Adrenal gland (tissue), 19 donors: ENCODE data around the gene HYKK. TPM values are rescaled to one million over a fixed set of nuclear protein-coding genes. Genes with fewer than 3 reads are reported as not detected.

Experiments
- DNase-seq, 7 donors: peaks; one replicate each; pipeline ENCODE4 v3.0.0-alpha.2; 2019 to 2020
- H3K27ac ChIP-seq, 5 donors: fragments of 200-600 bp; sonication (generic) in 4 of 5; 1 replicate in 3 of 5; 2 replicates in 2 of 5; pipeline versions ENCODE4 v1.5.1 to v1.8.0; 2016 to 2020; ENCODE audit warnings: mild to moderate bottlenecking in 1 of 5
- H3K27me3 ChIP-seq: fragments of 200-600 bp; 2 replicates; pipeline ENCODE4 v1.8.0; 2021
- H3K36me3 ChIP-seq, 2 donors: fragments of 200-600 bp; replicated peaks in 1 of 2; 1 replicate in 1 of 2; 2 replicates in 1 of 2; pipeline versions ENCODE4 v1.5.1 to v1.8.0; 2018 to 2022
- H3K4me1 ChIP-seq, 2 donors: fragments of 200-600 bp; replicated peaks in 1 of 2; 1 replicate in 1 of 2; 2 replicates in 1 of 2; pipeline versions ENCODE4 v1.5.1 to v1.8.0; 2018 to 2021
- H3K4me3 ChIP-seq, 4 donors: fragments of 200-600 bp; sonication (generic) in 3 of 4; one replicate each; pipeline ENCODE4 v1.5.1; 2016 to 2018
- H3K9me3 ChIP-seq, 3 donors: fragments of 200-600 bp; sonication (generic) in 1 of 3; replicated peaks in 1 of 3; 1 replicate in 2 of 3; 2 replicates in 1 of 3; pipeline versions ENCODE4 v1.5.1 to v1.8.0; 2016 to 2021
- CTCF ChIP-seq, 6 experiments: fragments of 450-650 bp in 4 of 6; fragments of 200-600 bp in 2 of 6; sonication (generic) in 1 of 6; IDR thresholded peaks; 1 replicate in 5 of 6; 2 replicates in 1 of 6; pipeline versions ENCODE4 v1.5.1 to v1.8.0; 2016 to 2021; ENCODE audit warnings: antibody characterized with exemption in 6 of 6, mild to moderate bottlenecking in 2 of 6, moderate library complexity in 1 of 6
- POLR2A ChIP-seq, 2 donors: fragments of 450-650 bp; IDR thresholded peaks; one replicate each; pipeline ENCODE4 v1.6.1; 2017; ENCODE audit warnings: antibody characterized with exemption in 2 of 2, mild to moderate bottlenecking in 2 of 2, moderate library complexity in 1 of 2
- WGBS, 4 donors: extraction: QIAGEN DNeasy Blood & Tissue Kit in 2 of 4; methylation state at CpG; one replicate each; pipeline versions ENCODE4 v1.1.5 to v1.1.7; 2013 to 2017; 5-methylcytosine and 5-hydroxymethylcytosine counted together
- intact Hi-C, 2 donors: fragments of 100-400 bp; cut with DNase I; formaldehyde crosslinking; loops; one replicate each; pipeline versions ENCODE4 v1.14.1 to v1.15.0; 2022 to 2023
- long read RNA-seq, 10 donors: library from polyadenylated mRNA in 3 of 10; unstranded in 2 of 10; stranded (forward) in 1 of 10; transcript quantifications; one replicate each; pipeline ENCODE4 v2.0.0 and lab custom pipeline, GENCODE V29; 2021 to 2026
- polyA plus RNA-seq, 3 donors: library from polyadenylated mRNA; stranded (reverse); fragments of 200-250 nt in 2 of 3; fragments of 350-450 nt in 1 of 3; fragmentation: Illumina TruSeq in 1 of 3; extraction: RNeasy Lipid Tissue Mini Kit (QIAGEN cat#74804) in 1 of 3; gene quantifications; one replicate each; pipeline ENCODE4 v1.2.3, GENCODE V29; 2013 to 2014
- total RNA-seq, 9 donors: library from RNA; depleted of rRNA in 4 of 9; stranded (reverse); fragments of >200 nt in 4 of 9; fragments of 120-200 nt in 1 of 9; fragmentation: NEBNext Ultra II Directional in 1 of 9; extraction: Animal tissue kit (Norgen Biotek cat#: 25700) in 1 of 9; gene quantifications; one replicate each; pipeline versions ENCODE4 v1.1.0 to v1.2.4, GENCODE V29; 2013 to 2023
- donor health status: healthy with polysubstance abuse.
- donor health status: Bipolar disorder and iron deficiency.
- donor health status: DM: yes; HTN: yes; CAD: no.
- donor health status: DM: no; HTN: no; CAD: no.
- donor health status: DM: no; HTN: no; CAD: no.
- donor health status: DM: yes; HTN: yes; CAD: no.

The HYKK gene, protein sequence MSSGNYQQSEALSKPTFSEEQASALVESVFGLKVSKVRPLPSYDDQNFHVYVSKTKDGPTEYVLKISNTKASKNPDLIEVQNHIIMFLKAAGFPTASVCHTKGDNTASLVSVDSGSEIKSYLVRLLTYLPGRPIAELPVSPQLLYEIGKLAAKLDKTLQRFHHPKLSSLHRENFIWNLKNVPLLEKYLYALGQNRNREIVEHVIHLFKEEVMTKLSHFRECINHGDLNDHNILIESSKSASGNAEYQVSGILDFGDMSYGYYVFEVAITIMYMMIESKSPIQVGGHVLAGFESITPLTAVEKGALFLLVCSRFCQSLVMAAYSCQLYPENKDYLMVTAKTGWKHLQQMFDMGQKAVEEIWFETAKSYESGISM
- total RNA-seq (10 to 100 TPM in 2 of 9 donors, 1 to 10 TPM in 7; 3.2 to 17.1 (median 7.5) TPM), polyA plus RNA-seq (1 to 10 TPM; 3.1 to 7.0 (median 5.5) TPM)
- long read RNA-seq, donor 1, partial matches to known transcripts, result 0 of 1 reads
- long read RNA-seq, donor 1, other reads (novel, unspliced or antisense), result 0 of 1 reads
- long read RNA-seq, donor 2, partial matches to known transcripts, result 0 of 1 reads
- long read RNA-seq, donor 2, other reads (novel, unspliced or antisense), result 0 of 1 reads
- long read RNA-seq, donor 3, partial matches to known transcripts, result 0 of 1 reads
- long read RNA-seq, donor 3, other reads (novel, unspliced or antisense), result 0 of 1 reads
- long read RNA-seq, donor 4, partial matches to known transcripts, result 0 of 5 reads
- long read RNA-seq, donor 4, other reads (novel, unspliced or antisense), result 1 of 5 reads
- long read RNA-seq, donor 5, partial matches to known transcripts, result 0 of 4 reads
- long read RNA-seq, donor 5, other reads (novel, unspliced or antisense), result 1 of 4 reads
- long read RNA-seq, donor 6, partial matches to known transcripts, result 0 of 2 reads
- long read RNA-seq, donor 6, other reads (novel, unspliced or antisense), result 1 of 2 reads
- long read RNA-seq, donor 7, result 0 reads
- long read RNA-seq, donor 8, result 0 reads
- long read RNA-seq, donor 9, result 0 reads
- long read RNA-seq, donor 10, partial matches to known transcripts, result 0 of 1 reads
- long read RNA-seq, donor 10, other reads (novel, unspliced or antisense), result 0 of 1 reads

DNA sequence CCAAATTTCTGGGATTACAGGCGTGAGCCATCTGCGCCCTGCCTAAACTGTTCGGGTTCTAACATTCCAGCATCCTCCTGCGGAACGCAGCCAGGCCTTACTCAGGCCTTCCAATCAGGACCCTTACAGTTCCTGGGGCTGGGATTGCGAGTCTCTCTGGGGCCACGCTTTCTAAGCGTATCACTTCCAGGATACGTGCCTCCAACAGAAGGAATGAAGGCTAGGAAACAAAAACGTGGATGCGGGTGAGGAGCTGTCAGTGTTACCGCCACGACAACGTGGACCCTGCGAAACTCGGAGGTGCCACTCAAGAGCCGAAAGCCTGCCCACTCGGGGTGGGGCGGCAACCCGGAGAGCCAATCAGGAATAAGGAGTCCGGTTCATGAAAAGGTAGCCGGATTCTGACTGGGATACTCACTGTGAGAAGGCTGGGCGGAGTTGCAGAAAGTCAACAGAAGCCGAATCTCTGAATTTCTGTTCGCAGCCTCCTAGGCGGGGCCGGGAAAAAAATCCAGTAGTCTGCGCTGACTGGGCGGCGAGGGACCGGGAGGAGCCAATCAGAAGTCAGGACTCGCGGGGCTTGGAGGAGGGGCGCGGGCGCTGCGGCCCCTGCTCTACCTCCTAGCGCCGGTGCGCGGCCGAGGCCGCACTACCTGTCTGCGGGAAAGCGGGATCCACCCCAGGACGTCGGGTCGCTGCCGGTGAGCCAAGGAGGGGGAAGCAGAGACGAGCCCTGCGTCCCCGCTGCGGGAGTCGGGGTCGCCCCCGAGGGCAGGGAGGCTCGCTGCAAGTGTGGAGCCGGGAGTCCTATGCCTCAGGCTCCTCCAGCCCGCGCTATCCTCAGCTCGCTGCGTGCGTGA is at the start of gene HYKK:
Gene HYKK, plus strand, starts transcription at position 607 of the 860 bp plus-strand sequence. CDS start 5,512 bp downstream, outside the sequence.
- no peaks in the 10 kb centered on the region for H3K27me3 ChIP-seq
- no peaks in the 10 kb centered on the region for H3K9me3 ChIP-seq
- intact Hi-C loops, result no loop called here
- no peaks in the 10 kb centered on the region for H3K36me3 ChIP-seq
- DNase-seq, result peak; percentile 91 to 98 (median 96)
- H3K4me3 ChIP-seq, result peak within 1 kb of the TSS in 3 of 4 donors; percentile 13 to 83 (median 65)
- peak within 1 kb of the TSS in 3 of 5 donors; percentile 52 to 68 (median 53) for H3K27ac ChIP-seq
- H3K4me1 ChIP-seq, result peaks cover 0 to 13% of the 10 kb centered on the region in 2 donors
- TF ChIP-seq CTCF (IDR thresholded peaks at IDR 0.05), result peak in 4 of 6 experiments; percentile 18 to 41 (median 26)
- TF ChIP-seq POLR2A (IDR thresholded peaks at IDR 0.05), result peak in 1 of 2 donors; percentile 58
- 1 to 2% (median 1%) methylated on average over 32 to 63 of the region's 63 CpGs for WGBS, 4 donors

GRCh38 chr15:78460737-78461136 is 46.6 kb upstream of the HYKK start:
- H3K27me3 ChIP-seq, result no peaks in the 10 kb centered on the region

More at GRCh38 chr15:78460737-78461136, 46.6 kb upstream of the HYKK start:
- H3K36me3 ChIP-seq, result peaks cover 0 to 20% of the 10 kb centered on the region in 2 donors
- H3K27ac ChIP-seq, result peak overlapping the region in 2 of 5 donors; percentile 23 to 66
- intact Hi-C loops, result no loop called here
- no peak for TF ChIP-seq CTCF (IDR thresholded peaks at IDR 0.05)
- no peak for TF ChIP-seq POLR2A (IDR thresholded peaks at IDR 0.05)
- peaks cover 52 to 92% of the 10 kb centered on the region in 2 donors for H3K4me1 ChIP-seq
- H3K4me3 ChIP-seq, result peak overlapping the region in 1 of 4 donors; percentile 11
- no peak for DNase-seq
- WGBS, 4 donors, result 74 to 87% (median 79%) methylated on average over 4 of the region's 4 CpGs
- no peaks in the 10 kb centered on the region for H3K9me3 ChIP-seq
